Natural killer cell (primary cell): Measurements from ENCODE around the gene GRID2. TPM values are rescaled to one million over a fixed set of nuclear protein-coding genes. Genes with fewer than 3 reads are reported as not detected.

Source experiments
- ATAC-seq, 3 donors: fragments of 150-1000 bp in 2 of 3; fragments of 200-7000 bp in 1 of 3; cut with Tn5 transposase; 1 replicate in 1 of 3; 2 replicates in 2 of 3; pipeline ENCODE4 v1.10.0; 2021; ENCODE audit warnings: mild to moderate bottlenecking in 2 of 3, moderate library complexity in 2 of 3
- DNase-seq, 2 donors: peaks; one replicate each; pipeline versions ENCODE4 v3.0.0 to v3.0.0-alpha.2; 2013 to 2021; ENCODE audit warnings: mixed read lengths in 1 of 2
- H3K27ac ChIP-seq: one replicate; pipeline ENCODE4 v1.5.1; 2013; ENCODE audit warnings: mild to moderate bottlenecking, low read length
- H3K27me3 ChIP-seq: one replicate; pipeline ENCODE4 v1.6.1; 2013; ENCODE audit warnings: low read length; ENCODE audit not compliant: control insufficient read depth, insufficient read depth
- H3K36me3 ChIP-seq: one replicate; pipeline ENCODE4 v1.6.1; 2013; ENCODE audit warnings: low read length; ENCODE audit not compliant: control insufficient read depth, insufficient read depth
- H3K4me1 ChIP-seq: one replicate; pipeline ENCODE4 v1.6.1; 2013; ENCODE audit warnings: low read length; ENCODE audit not compliant: control insufficient read depth, insufficient read depth
- H3K4me3 ChIP-seq: one replicate; pipeline ENCODE4 v1.5.1; 2013; ENCODE audit warnings: low read length
- H3K9me3 ChIP-seq: one replicate; pipeline ENCODE4 v1.6.1; 2013; ENCODE audit warnings: low read length; ENCODE audit not compliant: control insufficient read depth, insufficient read depth
- H3K27ac Mint-ChIP-seq, 2 donors: one replicate each; pipeline ENCODE4 v1.8.0; 2022; ENCODE audit warnings: mild to moderate bottlenecking in 2 of 2, mixed read lengths in 2 of 2, moderate library complexity in 1 of 2
- H3K27me3 Mint-ChIP-seq, 2 donors: one replicate each; pipeline ENCODE4 v1.8.0; 2022; ENCODE audit warnings: low read depth in 2 of 2, mixed read lengths in 2 of 2
- H3K36me3 Mint-ChIP-seq: one replicate; pipeline ENCODE4 v1.8.0; 2022; ENCODE audit warnings: mixed read lengths
- H3K4me1 Mint-ChIP-seq, 2 donors: one replicate each; pipeline ENCODE4 v1.8.0; 2022; ENCODE audit warnings: mixed read lengths in 2 of 2
- H3K4me3 Mint-ChIP-seq: one replicate; pipeline ENCODE4 v1.8.0; 2022; ENCODE audit warnings: mild to moderate bottlenecking, moderate library complexity, mixed read lengths
- H3K9me3 Mint-ChIP-seq, 2 donors: one replicate each; pipeline ENCODE4 v1.8.0; 2022; ENCODE audit warnings: mixed read lengths in 2 of 2
- WGBS: methylation state at CpG from one replicate; pipeline ENCODE4 v1.1.7; 2013; ENCODE audit warnings: missing lambda C conversion rate; ENCODE audit not compliant: insufficient coverage; 5-methylcytosine and 5-hydroxymethylcytosine counted together
- intact Hi-C: fragments of 100-400 bp; cut with micrococcal nuclease; formaldehyde crosslinking; loops from one replicate; pipeline ENCODE4 v1.14.2; 2022
- total RNA-seq, 4 donors: library from RNA; stranded (reverse); fragments of 120-200 nt in 1 of 4; gene quantifications; one replicate each; pipeline versions ENCODE4 v1.2.3 to v1.2.4, GENCODE V29; 2013 to 2022
- TF ChIP-seq, protein P1 (sequence below): fragments of 200-600 bp; IDR thresholded peaks from one replicate; pipeline ENCODE4 v1.8.0; 2022; ENCODE audit warnings: antibody characterized with exemption

Gene GRID2
- total RNA-seq, 3 donors from 2014 or later (not counting 1 experiment from before 2014, with no cell fraction given), result not detected

DNA sequence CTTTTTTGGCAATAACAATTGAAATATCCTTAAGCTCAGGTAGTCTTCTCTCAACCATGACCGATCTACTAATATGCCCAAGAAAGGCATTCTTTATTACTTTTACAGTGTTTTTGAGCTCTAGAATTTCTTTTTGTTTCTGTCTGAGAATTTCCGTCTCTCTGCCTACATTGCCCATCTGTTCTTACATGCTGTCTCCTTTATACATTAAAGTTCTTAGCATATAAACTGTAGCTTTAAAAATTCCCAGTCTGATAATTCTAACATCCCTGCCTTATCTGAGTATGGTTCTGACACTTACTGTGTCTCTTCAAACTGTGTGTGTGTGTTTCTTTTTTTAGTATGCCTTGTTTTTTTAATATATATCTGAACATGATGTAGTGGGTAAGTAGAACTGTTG is 658.1 kb downstream of the GRID2 start:
- Mint-ChIP-seq H3K27ac (no peak overlapping the region), H3K9me3 (peaks cover 24 to 32% of the 10 kb centered on the region in 2 donors), H3K27me3 (no peaks in the 10 kb centered on the region), H3K36me3 (peaks cover 9% of the 10 kb centered on the region), H3K4me1 (no peaks in the 10 kb centered on the region), H3K4me3 (no peak overlapping the region)
- Histone ChIP-seq H3K4me1 (no peaks in the 10 kb centered on the region), H3K27me3 (no peaks in the 10 kb centered on the region), H3K4me3 (no peak overlapping the region), H3K36me3 (no peaks in the 10 kb centered on the region), H3K9me3 (peaks cover 2% of the 10 kb centered on the region), H3K27ac (no peak overlapping the region)
- ATAC-seq (no peak), DNase-seq (no peak)
- intact Hi-C loops, result no loop called here
- WGBS, result 83% methylated on average over 2 of the region's 2 CpGs
- TF ChIP-seq, protein P1, sequence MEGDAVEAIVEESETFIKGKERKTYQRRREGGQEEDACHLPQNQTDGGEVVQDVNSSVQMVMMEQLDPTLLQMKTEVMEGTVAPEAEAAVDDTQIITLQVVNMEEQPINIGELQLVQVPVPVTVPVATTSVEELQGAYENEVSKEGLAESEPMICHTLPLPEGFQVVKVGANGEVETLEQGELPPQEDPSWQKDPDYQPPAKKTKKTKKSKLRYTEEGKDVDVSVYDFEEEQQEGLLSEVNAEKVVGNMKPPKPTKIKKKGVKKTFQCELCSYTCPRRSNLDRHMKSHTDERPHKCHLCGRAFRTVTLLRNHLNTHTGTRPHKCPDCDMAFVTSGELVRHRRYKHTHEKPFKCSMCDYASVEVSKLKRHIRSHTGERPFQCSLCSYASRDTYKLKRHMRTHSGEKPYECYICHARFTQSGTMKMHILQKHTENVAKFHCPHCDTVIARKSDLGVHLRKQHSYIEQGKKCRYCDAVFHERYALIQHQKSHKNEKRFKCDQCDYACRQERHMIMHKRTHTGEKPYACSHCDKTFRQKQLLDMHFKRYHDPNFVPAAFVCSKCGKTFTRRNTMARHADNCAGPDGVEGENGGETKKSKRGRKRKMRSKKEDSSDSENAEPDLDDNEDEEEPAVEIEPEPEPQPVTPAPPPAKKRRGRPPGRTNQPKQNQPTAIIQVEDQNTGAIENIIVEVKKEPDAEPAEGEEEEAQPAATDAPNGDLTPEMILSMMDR, result no peak

DNA sequence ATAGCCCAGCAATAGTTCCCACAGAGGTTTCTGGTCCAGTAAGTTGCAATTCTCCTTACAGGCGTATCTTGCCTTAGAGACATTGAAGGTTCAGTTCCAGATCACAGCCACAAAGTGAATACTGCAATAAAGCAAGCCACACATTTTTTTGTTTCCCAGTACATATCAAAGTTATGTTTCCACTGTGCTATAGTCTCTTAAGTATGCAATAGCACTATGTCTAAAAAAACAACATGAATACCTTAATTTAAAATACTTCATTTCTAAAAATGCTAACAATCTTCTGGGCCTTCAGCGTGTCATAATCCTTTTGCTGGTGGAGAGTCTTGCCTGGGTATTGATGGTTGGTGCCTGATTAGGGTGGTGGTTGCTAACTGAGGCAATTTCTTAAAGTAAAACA is 659.1 kb downstream of the GRID2 start:
- intact Hi-C loops, result no loop called here
- peaks cover 2% of the 10 kb centered on the region for H3K9me3 ChIP-seq
- no peak overlapping the region for H3K4me3 ChIP-seq
- peaks cover 9% of the 10 kb centered on the region for H3K36me3 Mint-ChIP-seq
- peaks cover 25 to 26% of the 10 kb centered on the region in 2 donors for H3K9me3 Mint-ChIP-seq
- TF ChIP-seq, protein P1, result no peak
- ATAC-seq (no peak), DNase-seq (no peak)
- no peak overlapping the region for H3K4me3 Mint-ChIP-seq
- H3K4me1 Mint-ChIP-seq, result no peaks in the 10 kb centered on the region
- no peaks in the 10 kb centered on the region for H3K27me3 ChIP-seq
- no peaks in the 10 kb centered on the region for H3K27me3 Mint-ChIP-seq
- H3K4me1 ChIP-seq, result no peaks in the 10 kb centered on the region
- H3K27ac Mint-ChIP-seq, result no peak overlapping the region
- 94% methylated on average over 2 of the region's 2 CpGs for WGBS
- no peaks in the 10 kb centered on the region for H3K36me3 ChIP-seq
- H3K27ac ChIP-seq, result no peak overlapping the region

DNA sequence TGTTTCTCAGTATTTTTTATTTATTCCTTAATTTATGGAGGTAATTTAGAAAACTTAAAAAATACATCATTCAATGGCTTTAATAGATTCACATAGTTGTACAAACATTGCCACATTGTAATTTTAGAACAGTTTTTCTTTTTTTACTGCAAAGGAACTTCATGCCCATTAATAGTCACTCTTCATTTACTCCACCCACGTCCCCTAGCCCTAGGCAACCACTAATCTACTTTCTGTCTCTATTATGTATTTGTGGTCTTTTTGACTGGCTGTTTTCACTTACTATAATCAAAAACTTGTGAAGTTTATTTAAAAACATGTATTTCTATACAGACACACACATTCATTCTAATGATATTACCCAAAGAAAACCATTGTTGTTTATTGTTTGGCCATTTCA is 664.8 kb downstream of the GRID2 start:
- Histone ChIP-seq H3K4me1 (no peaks in the 10 kb centered on the region), H3K9me3 (no peaks in the 10 kb centered on the region), H3K36me3 (no peaks in the 10 kb centered on the region), H3K27ac (no peak overlapping the region), H3K4me3 (no peak overlapping the region), H3K27me3 (no peaks in the 10 kb centered on the region)
- ATAC-seq (no peak), DNase-seq (no peak)
- no peak overlapping the region for H3K27ac Mint-ChIP-seq
- TF ChIP-seq, protein P1, result no peak
- intact Hi-C loops, result no loop called here
- no peaks in the 10 kb centered on the region for H3K36me3 Mint-ChIP-seq
- no peaks in the 10 kb centered on the region for H3K4me1 Mint-ChIP-seq
- H3K27me3 Mint-ChIP-seq, result no peaks in the 10 kb centered on the region
- WGBS, result no CpG with 5 or more reads among the region's 1 CpG
- H3K9me3 Mint-ChIP-seq, result peaks cover 9 to 10% of the 10 kb centered on the region in 2 donors
- no peak overlapping the region for H3K4me3 Mint-ChIP-seq

DNA sequence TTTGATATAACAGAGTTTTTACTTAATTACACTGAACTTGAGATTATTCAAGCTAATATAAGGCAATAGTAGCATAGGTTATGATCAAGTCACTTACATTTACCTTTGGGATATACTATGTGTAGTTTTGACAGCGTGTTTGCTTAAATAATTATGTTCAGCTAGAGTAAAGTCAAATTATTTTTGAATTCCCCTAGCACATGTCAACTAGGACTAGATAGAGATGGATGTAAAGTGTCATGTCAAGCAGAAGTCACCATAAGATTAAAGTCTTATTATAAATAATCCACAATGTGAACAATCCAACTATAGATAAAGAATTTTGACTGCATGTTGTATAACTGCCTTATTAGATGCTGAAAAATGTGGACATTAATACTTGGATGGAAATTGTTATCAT is 665.2 kb downstream of the GRID2 start:
- Histone ChIP-seq H3K27me3 (no peaks in the 10 kb centered on the region), H3K36me3 (no peaks in the 10 kb centered on the region), H3K27ac (no peak overlapping the region), H3K4me1 (no peaks in the 10 kb centered on the region), H3K9me3 (no peaks in the 10 kb centered on the region), H3K4me3 (no peak overlapping the region)
- H3K36me3 Mint-ChIP-seq, result no peaks in the 10 kb centered on the region
- H3K9me3 Mint-ChIP-seq, result peaks cover 9 to 14% of the 10 kb centered on the region in 2 donors
- TF ChIP-seq, protein P1, result no peak
- H3K27ac Mint-ChIP-seq, result no peak overlapping the region
- no CpG with 5 or more reads among the region's 1 CpG for WGBS
- H3K4me3 Mint-ChIP-seq, result no peak overlapping the region
- DNase-seq (no peak), ATAC-seq (no peak)
- no peaks in the 10 kb centered on the region for H3K27me3 Mint-ChIP-seq
- H3K4me1 Mint-ChIP-seq, result no peaks in the 10 kb centered on the region
- intact Hi-C loops, result no loop called here
